Measurements from ENCODE around the gene ENO2.

DNA sequence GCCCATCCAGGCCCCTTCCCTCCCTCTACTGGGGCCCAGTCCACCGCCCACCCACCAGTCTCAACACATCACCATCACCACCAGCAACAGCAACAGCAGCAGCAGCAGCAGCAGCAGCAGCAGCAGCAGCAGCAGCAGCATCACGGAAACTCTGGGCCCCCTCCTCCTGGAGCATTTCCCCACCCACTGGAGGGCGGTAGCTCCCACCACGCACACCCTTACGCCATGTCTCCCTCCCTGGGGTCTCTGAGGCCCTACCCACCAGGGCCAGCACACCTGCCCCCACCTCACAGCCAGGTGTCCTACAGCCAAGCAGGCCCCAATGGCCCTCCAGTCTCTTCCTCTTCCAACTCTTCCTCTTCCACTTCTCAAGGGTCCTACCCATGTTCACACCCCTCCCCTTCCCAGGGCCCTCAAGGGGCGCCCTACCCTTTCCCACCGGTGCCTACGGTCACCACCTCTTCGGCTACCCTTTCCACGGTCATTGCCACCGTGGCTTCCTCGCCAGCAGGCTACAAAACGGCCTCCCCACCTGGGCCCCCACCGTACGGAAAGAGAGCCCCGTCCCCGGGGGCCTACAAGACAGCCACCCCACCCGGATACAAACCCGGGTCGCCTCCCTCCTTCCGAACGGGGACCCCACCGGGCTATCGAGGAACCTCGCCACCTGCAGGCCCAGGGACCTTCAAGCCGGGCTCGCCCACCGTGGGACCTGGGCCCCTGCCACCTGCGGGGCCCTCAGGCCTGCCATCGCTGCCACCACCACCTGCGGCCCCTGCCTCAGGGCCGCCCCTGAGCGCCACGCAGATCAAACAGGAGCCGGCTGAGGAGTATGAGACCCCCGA lies 22.5 kb downstream of the ENO2 start:
- TF ChIP-seq, protein P1, sequence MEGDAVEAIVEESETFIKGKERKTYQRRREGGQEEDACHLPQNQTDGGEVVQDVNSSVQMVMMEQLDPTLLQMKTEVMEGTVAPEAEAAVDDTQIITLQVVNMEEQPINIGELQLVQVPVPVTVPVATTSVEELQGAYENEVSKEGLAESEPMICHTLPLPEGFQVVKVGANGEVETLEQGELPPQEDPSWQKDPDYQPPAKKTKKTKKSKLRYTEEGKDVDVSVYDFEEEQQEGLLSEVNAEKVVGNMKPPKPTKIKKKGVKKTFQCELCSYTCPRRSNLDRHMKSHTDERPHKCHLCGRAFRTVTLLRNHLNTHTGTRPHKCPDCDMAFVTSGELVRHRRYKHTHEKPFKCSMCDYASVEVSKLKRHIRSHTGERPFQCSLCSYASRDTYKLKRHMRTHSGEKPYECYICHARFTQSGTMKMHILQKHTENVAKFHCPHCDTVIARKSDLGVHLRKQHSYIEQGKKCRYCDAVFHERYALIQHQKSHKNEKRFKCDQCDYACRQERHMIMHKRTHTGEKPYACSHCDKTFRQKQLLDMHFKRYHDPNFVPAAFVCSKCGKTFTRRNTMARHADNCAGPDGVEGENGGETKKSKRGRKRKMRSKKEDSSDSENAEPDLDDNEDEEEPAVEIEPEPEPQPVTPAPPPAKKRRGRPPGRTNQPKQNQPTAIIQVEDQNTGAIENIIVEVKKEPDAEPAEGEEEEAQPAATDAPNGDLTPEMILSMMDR (conservative IDR thresholded peaks at IDR 0.05; ENCODE audit: low read length) = no peak
- no peak for TF ChIP-seq EZH2phosphoT487 (IDR thresholded peaks at IDR 0.05; ENCODE audit: borderline replicate concordance)
